HG02870 (cell line): ENCODE measurements around the gene CLEC4E.
"Not testable (repeated sequence)": the region's sequence is repeated elsewhere in the genome, so short reads cannot be mapped to it uniquely, and the experiment has no call there.

Experiments
- ATAC-seq: cut with Tn5 transposase; IDR thresholded peaks from one replicate; pipeline ENCODE4 v1.9.1; 2021; ENCODE audit warnings: mild to moderate bottlenecking, moderate library complexity; ENCODE audit not compliant: unreplicated experiment

Gene CLEC4E, protein sequence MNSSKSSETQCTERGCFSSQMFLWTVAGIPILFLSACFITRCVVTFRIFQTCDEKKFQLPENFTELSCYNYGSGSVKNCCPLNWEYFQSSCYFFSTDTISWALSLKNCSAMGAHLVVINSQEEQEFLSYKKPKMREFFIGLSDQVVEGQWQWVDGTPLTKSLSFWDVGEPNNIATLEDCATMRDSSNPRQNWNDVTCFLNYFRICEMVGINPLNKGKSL

DNA sequence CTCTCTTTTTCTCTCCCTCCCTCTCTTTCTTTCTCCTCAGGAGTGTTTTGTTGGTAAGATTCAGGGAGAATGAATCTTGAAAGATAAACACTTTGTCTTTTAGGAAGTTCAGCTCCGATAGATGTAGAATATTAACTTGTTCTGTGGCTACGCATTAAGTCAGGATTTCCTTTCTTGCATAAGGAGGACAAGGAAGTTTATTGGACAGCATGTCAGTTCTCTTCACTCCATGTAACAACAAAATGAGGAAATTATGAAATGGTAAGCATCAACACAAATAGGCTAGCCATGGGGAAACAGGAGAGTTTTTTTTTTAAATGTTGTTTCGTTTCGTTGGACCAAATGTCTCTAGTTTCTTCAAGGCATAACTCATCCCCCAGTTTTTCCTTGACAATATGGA is at the start of gene CLEC4E:
TSS of gene CLEC4E (minus strand) at position 75 of the 400 bp plus-strand sequence. CDS start 108 bp downstream, outside the sequence.
- not testable (repeated sequence) for ATAC-seq

DNA sequence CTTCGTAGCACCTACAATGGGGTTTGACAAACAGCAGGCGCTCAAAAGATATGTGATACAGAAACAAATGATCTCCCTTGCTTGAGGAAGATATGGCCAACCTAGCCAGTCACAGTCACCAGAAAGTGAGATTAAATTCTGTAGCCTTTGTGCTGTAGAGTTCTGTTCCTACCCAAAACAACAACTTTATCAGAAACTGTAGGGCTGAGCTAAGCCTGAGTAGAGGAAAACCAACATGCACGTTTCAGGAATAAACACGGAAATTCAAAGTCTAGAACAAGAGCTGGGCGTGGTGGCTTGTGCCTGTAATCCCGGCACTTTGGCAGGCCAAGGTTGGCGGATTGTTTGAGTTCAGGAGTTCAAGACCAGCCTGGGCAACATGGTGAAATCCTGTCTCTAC is 49.0 kb upstream of the CLEC4E start:
- no peak for ATAC-seq

GRCh38 chr12:8584478-8584877 is 43.8 kb upstream of the CLEC4E start:
- ATAC-seq: not testable (repeated sequence)

DNA sequence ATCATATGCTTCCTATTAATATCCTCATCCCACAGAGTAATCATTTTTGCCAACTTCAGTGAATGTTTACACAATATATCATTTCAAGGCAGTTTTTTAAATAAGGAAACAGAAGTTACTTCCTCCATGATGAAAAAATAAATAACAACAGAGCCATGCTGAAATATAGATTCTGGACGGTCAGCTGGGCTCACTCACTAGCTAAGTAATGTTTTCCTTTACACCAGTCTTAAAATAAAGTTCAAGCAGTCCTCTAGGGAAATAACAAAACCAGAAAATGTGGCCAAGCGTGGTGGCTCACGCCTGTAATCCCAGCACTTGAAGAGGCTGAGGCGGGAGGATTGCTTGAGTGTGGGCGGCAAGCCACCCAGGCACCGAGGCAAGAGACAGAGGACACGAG is 43.3 kb upstream of the CLEC4E start:
- no peak for ATAC-seq

GRCh38 chr12:8581098-8581784 is 40.5 kb upstream of the CLEC4E start:
- ATAC-seq: no peak

DNA sequence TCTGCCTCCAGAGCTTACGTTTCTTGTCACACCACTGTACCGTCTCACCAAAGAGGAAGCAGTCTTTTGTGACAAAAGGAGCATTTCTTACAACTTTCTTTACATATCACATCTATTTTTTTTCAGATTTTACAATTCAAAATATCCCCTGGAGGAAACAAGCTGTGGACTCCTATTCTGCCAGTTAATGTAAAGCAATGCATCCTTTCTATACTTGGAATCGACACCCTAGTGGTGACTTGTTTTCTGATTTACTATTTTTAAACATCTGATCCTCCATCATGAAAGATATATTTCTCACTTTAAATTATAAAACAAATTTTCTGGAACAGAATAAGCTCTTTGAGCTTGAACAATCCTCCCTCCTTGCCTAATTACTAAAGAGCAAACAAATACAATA is 37.2 kb upstream of the CLEC4E start:
- no peak for ATAC-seq

- ATAC-seq: no peak
Measured at GRCh38 chr12:8572507-8572906, 31.8 kb upstream of the CLEC4E start.

- no peak for ATAC-seq
Measured at GRCh38 chr12:8566525-8566924, 25.8 kb upstream of the CLEC4E start.

DNA sequence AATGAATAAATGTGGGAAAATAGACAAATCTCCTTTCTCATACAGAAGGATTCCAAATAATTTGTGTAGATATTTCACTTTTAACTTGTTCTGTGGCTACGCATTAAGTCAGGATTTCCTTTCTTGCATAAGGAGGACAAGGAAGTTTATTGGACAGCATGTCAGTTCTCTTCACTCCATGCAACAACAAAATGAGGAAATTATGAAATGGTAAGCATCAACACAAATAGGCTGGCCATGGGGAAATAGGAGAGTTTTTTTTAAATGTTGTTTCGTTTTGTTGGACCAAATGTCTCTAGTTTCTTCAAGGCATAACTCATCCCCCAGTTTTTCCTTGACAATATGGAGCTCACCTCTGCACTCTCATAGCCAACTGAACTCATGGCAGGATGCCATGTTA is 25.3 kb upstream of the CLEC4E start:
- ATAC-seq: not testable (repeated sequence)

DNA sequence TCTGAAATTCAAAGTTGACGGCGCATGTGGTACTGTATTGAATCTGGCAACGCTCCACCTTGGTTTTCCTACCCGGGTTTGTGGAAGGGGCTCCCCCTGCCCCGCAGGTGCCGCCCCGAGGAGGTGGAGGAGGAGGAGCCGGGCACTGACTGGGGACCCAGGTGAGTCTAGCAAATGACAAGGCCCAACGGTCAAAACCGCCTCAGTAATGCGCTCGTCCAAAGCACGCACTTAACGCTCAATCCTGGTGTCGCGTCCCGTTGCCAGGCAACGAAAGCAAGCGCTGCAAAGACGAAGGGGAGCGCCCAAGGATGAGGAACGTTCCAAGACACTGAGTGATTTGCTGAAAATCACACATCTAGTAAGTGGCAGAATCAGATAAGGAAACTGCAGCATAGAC is 24.0 kb upstream of the CLEC4E start:
- ATAC-seq: no peak

DNA sequence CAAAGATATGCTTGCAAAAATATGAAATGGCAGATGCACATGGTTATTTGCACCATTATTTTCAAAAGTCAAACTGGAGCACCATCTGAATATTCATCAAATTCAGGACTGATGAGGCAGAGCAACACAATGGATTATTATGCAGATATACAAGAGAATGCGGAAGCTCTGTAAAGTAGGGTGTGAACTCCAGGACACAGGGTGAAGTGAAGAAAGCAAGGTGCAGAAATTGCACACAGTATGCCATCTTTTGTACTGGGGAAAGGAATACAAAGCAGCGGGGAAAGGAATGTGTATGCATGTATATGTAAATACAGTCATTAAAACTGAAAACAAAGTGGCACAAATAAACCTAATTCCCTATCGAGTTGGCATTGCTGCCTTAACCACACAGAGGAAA is 22.7 kb upstream of the CLEC4E start:
- no peak for ATAC-seq

DNA sequence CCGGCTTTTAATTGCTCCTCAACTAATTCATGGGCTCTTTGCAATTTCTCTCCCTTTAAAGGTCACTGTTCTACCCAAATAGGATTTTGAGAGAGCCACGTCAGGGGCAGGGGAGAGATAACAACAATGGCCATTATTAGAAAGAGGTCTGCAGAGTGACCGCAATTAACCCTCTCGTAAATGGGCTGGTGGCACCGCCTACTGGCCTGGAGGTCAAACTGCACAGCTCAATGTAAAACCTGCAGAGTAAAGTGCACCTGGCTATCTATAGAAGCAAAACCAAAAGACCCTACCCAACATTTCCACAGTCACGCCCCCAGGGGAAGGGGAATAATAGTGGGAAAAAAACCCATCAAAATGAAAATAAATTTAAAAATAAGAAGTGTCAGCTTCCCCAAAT is 21.6 kb upstream of the CLEC4E start:
- no peak for ATAC-seq

DNA sequence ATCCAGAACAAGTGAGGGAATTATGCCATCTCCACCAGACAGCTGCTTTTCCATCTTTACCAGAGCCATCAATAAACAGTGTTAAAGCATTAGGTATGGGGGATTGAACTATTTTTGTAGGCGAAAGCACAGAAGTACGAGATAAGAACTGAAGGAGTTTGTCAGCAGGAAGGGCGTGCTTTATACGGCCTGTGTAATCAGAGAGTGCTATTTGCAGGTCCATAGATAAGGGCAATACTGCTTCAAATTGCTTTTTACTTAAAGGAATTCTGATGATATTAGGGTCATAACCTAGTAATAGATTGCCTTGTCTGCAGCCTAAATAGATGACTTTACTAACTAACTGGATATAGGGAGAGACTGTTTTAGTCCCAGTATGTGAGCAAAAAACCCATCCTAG is 20.3 kb upstream of the CLEC4E start:
- no peak for ATAC-seq

DNA sequence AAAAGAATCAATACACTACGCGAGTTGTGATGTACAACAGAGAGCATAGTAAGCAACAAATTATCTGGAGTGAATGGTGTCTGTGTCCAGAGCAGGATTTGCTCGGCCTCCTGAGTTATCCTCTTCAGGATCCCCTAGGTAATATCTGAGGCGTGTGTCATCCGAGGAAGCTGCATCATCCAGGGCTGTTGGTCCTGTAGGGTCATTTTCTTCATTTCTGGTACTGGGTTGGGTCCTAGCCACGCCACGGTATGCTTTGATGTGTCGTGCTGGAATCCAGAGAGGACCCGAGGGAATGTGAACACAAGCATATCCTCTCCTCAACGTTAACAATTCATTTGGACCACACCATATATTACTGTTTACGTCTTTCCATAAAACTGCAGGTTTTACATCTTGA is 19.0 kb upstream of the CLEC4E start:
- ATAC-seq: no peak

GRCh38 chr12:8556531-8557097 is 15.9 kb upstream of the CLEC4E start:
- ATAC-seq: no peak

- ATAC-seq: no peak
Measured at GRCh38 chr12:8554451-8555195, 13.9 kb upstream of the CLEC4E start.

DNA sequence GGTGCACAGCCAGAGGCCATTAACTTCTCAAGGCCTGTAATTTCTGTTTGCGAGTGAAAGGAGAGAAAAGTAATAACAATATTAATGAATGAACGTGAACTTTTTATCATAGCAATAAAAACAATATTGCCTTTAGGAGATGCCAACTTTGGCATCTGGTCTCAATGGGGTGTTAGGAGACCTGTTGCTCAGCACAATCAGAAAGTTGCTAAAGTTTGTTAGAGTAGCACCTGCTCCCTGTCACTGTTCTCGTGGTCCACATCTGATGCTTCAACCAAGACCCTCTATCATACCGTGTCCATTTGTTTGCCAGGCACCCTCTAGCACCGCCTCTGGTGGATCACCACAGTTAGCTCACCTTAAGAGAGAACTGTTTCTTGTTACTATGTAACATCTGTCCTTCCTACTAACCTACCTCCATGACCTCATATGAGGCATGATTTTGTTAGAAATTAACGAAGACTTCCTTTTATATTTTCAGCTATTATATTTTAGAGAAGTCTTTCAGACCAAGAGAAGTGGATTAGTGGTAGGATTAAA is 12.5 kb upstream of the CLEC4E start:
- no peak for ATAC-seq

DNA sequence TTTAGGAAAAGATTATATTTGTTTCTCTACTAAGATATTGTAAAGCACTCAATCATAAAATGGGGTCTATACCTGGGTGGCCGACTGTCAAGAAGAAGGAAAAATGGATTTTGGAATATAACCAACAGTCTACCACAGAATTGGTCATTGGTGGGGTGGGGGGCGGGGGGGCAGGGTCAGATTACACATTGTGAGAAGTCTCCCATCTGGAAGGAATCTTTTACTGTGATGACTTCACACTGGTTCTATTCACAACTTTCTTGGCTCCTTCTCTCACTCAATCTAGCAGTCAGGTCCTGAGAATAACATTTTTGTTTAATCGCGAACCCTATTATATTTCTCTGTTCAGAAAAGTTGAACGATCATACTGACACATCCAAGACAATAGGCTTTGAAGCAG is 8.7 kb upstream of the CLEC4E start:
- no peak for ATAC-seq

GRCh38 chr12:8548192-8548591 is 7.5 kb upstream of the CLEC4E start:
- no peak for ATAC-seq

GRCh38 chr12:8547645-8548044 is 6.9 kb upstream of the CLEC4E start:
- no peak for ATAC-seq

GRCh38 chr12:8546591-8546990 is 5.9 kb upstream of the CLEC4E start:
- no peak for ATAC-seq
